Mesendoderm (in vitro differentiated cells): ENCODE results near the gene MBD3L2.

Source experiments
- DNase-seq: peaks from one replicate; pipeline ENCODE4 v3.0.0; 2013
- H2AK5ac ChIP-seq: 2 replicates; pipeline ENCODE4 v1.6.1; 2013; ENCODE audit warnings: low read length, inconsistent platforms
- H2BK120ac ChIP-seq: 2 replicates; pipeline ENCODE4 v1.6.1; 2013; ENCODE audit warnings: low read depth, mild to moderate bottlenecking, low read length, moderate library complexity, mixed read lengths
- H2BK15ac ChIP-seq: replicated peaks from 2 replicates; pipeline ENCODE4 v1.6.1; 2013; ENCODE audit warnings: low read depth, mild to moderate bottlenecking, moderate library complexity
- H2BK5ac ChIP-seq: 2 replicates; pipeline ENCODE4 v1.6.1; 2013; ENCODE audit warnings: low read length, inconsistent platforms
- H3K18ac ChIP-seq: 2 replicates; pipeline ENCODE4 v1.6.1; 2013; ENCODE audit warnings: mild to moderate bottlenecking, low read length, mixed read lengths
- H3K23ac ChIP-seq: one replicate; pipeline ENCODE4 v1.6.1; 2013; ENCODE audit warnings: low read length
- H3K27ac ChIP-seq: 2 replicates; pipeline ENCODE4 v1.5.1; 2013; ENCODE audit warnings: low read depth, mild to moderate bottlenecking, inconsistent platforms, low read length, moderate library complexity
- H3K27me3 ChIP-seq: 2 replicates; pipeline ENCODE4 v1.6.1; 2013; ENCODE audit warnings: low read length, control low read depth, mild to moderate bottlenecking, inconsistent platforms; ENCODE audit not compliant: insufficient read depth, poor library complexity
- H3K36me3 ChIP-seq: 2 replicates; pipeline ENCODE4 v1.6.1; 2013; ENCODE audit warnings: low read length, inconsistent platforms; ENCODE audit not compliant: control insufficient read depth, insufficient read depth
- H3K4ac ChIP-seq: one replicate; pipeline ENCODE4 v1.6.1; 2013; ENCODE audit warnings: low read depth, mild to moderate bottlenecking, low read length, moderate library complexity
- H3K4me1 ChIP-seq: 2 replicates; pipeline ENCODE4 v1.6.1; 2013; ENCODE audit warnings: low read depth, low read length, inconsistent platforms; ENCODE audit not compliant: control insufficient read depth
- H3K4me2 ChIP-seq: 2 replicates; pipeline ENCODE4 v1.6.1; 2013; ENCODE audit warnings: low read length
- H3K4me3 ChIP-seq: 2 replicates; pipeline ENCODE4 v1.5.1; 2013; ENCODE audit warnings: mild to moderate bottlenecking, low read length
- H3K56ac ChIP-seq: one replicate; pipeline ENCODE4 v1.6.1; 2013; ENCODE audit warnings: low read length
- H3K79me1 ChIP-seq: 2 replicates; pipeline ENCODE4 v1.6.1; 2013; ENCODE audit warnings: low read length, inconsistent platforms
- H3K79me2 ChIP-seq: 2 replicates; pipeline ENCODE4 v1.6.1; 2013; ENCODE audit warnings: mild to moderate bottlenecking, low read length; ENCODE audit not compliant: control insufficient read depth, insufficient read depth
- H3K9ac ChIP-seq: 2 replicates; pipeline ENCODE4 v1.6.1; 2013; ENCODE audit warnings: low read length, inconsistent platforms
- H4K5ac ChIP-seq: one replicate; pipeline ENCODE4 v1.6.1; 2013; ENCODE audit warnings: low read length
- H4K8ac ChIP-seq: one replicate; pipeline ENCODE4 v1.6.1; 2013; ENCODE audit warnings: low read depth, mild to moderate bottlenecking, control low read depth, low read length, moderate library complexity
- WGBS: extraction: QIAGEN DNeasy Blood & Tissue Kit; methylation state at CpG from one replicate; pipeline ENCODE4 v1.1.7; 2013; ENCODE audit warnings: low lambda C conversion rate, missing lambda C conversion rate; ENCODE audit not compliant: insufficient coverage; ENCODE audit errors: extremely low coverage; 5-methylcytosine and 5-hydroxymethylcytosine counted together

Gene MBD3L2

GRCh38 chr19:7072541-7072940 is 23.4 kb downstream of the MBD3L2 start:
- no CpG with 5 or more reads among the region's 6 CpGs for WGBS

GRCh38 chr19:7074705-7075282 is 25.7 kb downstream of the MBD3L2 start:
- Histone ChIP-seq H2AK5ac (no peak overlapping the region), H4K5ac (no peak overlapping the region), H3K56ac (no peak overlapping the region), H3K18ac (no peak overlapping the region), H2BK5ac (no peak overlapping the region), H3K9ac (no peak overlapping the region), H3K79me1 (peaks cover 1% of the 10 kb centered on the region), H3K36me3 (peaks cover 15% of the 10 kb centered on the region), H3K27me3 (no peaks in the 10 kb centered on the region), H3K4me1 (no peaks in the 10 kb centered on the region), H3K4ac (no peak overlapping the region), H2BK120ac (no peak overlapping the region), H3K4me3 (no peak overlapping the region), H3K79me2 (peaks cover 1% of the 10 kb centered on the region), H3K4me2 (no peak overlapping the region), H3K23ac (no peak overlapping the region), H4K8ac (no peak overlapping the region), H2BK15ac (no peak overlapping the region), H3K27ac (no peak overlapping the region)
- WGBS: no CpG with 5 or more reads among the region's 29 CpGs
- DNase-seq: no peak

More at GRCh38 chr19:7072541-7072940, 23.4 kb downstream of the MBD3L2 start:
- Histone ChIP-seq H3K36me3 (peaks cover 12% of the 10 kb centered on the region), H3K4me2 (no peak overlapping the region), H3K56ac (no peak overlapping the region), H3K23ac (no peak overlapping the region), H3K9ac (no peak overlapping the region), H4K8ac (no peak overlapping the region), H4K5ac (no peak overlapping the region), H3K79me1 (peaks cover 1% of the 10 kb centered on the region), H3K4me3 (no peak overlapping the region), H2AK5ac (no peak overlapping the region), H2BK5ac (no peak overlapping the region), H3K79me2 (peaks cover 1% of the 10 kb centered on the region), H2BK120ac (no peak overlapping the region), H3K18ac (no peak overlapping the region), H3K27ac (no peak overlapping the region), H2BK15ac (no peak overlapping the region), H3K4ac (no peak overlapping the region), H3K4me1 (no peaks in the 10 kb centered on the region), H3K27me3 (no peaks in the 10 kb centered on the region)
- no peak for DNase-seq

DNA sequence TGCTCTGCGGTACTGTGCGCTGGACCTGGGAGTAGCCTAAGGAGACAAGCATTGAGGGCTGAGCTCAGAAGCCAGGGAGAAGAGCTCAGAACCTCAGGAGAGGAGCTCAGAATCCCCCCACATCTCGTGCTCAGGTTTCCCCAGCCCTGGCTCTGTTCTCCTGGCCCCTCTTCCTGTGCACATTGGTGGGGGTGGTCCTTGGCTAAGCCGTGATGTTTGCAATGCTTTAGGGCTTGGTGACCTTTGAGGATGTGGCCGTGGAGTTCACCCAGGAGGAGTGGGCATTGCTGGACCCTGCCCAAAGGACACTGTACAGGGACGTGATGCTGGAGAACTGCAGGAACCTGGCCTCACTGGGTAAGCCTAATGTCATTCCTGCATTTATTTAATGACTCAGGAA is 27.0 kb downstream of the MBD3L2 start:
- no peak for DNase-seq

DNA sequence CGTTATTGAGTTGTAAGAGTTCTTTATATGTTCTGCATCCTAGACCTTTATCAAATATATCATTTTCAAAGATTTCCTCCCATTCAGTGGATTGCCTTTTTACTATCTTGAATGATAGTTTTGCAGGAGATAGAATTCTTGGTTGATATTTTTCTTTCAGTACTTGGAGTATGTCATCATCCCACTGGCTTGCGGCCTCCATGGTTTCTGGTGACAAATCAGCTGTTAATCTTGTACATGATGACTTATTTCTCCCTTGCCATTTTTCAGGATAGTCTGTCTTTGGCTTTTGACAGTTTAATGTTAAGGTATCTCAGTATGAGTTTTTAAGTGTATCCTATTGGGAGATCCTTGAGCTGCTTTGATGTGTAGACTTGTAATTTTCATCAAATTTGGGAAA is 28.9 kb downstream of the MBD3L2 start:
- Histone ChIP-seq H3K27ac (no peak overlapping the region), H2BK5ac (no peak overlapping the region), H3K79me2 (no peaks in the 10 kb centered on the region), H3K9ac (no peak overlapping the region), H3K23ac (no peak overlapping the region), H3K79me1 (no peaks in the 10 kb centered on the region), H2AK5ac (no peak overlapping the region), H4K8ac (no peak overlapping the region), H3K4ac (no peak overlapping the region), H3K4me2 (no peak overlapping the region), H3K27me3 (no peaks in the 10 kb centered on the region), H2BK15ac (no peak overlapping the region), H4K5ac (no peak overlapping the region), H3K4me3 (no peak overlapping the region), H3K56ac (no peak overlapping the region), H2BK120ac (no peak overlapping the region), H3K18ac (no peak overlapping the region), H3K36me3 (peaks cover 30% of the 10 kb centered on the region), H3K4me1 (no peaks in the 10 kb centered on the region)
- WGBS: no CpG with 5 or more reads among the region's 2 CpGs
- no peak for DNase-seq

More for the DNA sequence above, 27.0 kb downstream of the MBD3L2 start:
- no peak overlapping the region for H2AK5ac ChIP-seq
- WGBS: no CpG with 5 or more reads among the region's 6 CpGs
- no peaks in the 10 kb centered on the region for H3K79me1 ChIP-seq
- no peak overlapping the region for H4K5ac ChIP-seq
- H3K23ac ChIP-seq: no peak overlapping the region
- no peak overlapping the region for H3K4me3 ChIP-seq
- no peak overlapping the region for H2BK5ac ChIP-seq
- no peak overlapping the region for H3K9ac ChIP-seq
- no peak overlapping the region for H3K56ac ChIP-seq
- H3K79me2 ChIP-seq: no peaks in the 10 kb centered on the region
- H3K27ac ChIP-seq: no peak overlapping the region
- H4K8ac ChIP-seq: no peak overlapping the region
- H3K4ac ChIP-seq: no peak overlapping the region
- no peak overlapping the region for H3K4me2 ChIP-seq
- H3K27me3 ChIP-seq: no peaks in the 10 kb centered on the region
- no peak overlapping the region for H3K18ac ChIP-seq
- H2BK15ac ChIP-seq: no peak overlapping the region
- no peak overlapping the region for H2BK120ac ChIP-seq
- H3K4me1 ChIP-seq: no peaks in the 10 kb centered on the region
- H3K36me3 ChIP-seq: peaks cover 20% of the 10 kb centered on the region

DNA sequence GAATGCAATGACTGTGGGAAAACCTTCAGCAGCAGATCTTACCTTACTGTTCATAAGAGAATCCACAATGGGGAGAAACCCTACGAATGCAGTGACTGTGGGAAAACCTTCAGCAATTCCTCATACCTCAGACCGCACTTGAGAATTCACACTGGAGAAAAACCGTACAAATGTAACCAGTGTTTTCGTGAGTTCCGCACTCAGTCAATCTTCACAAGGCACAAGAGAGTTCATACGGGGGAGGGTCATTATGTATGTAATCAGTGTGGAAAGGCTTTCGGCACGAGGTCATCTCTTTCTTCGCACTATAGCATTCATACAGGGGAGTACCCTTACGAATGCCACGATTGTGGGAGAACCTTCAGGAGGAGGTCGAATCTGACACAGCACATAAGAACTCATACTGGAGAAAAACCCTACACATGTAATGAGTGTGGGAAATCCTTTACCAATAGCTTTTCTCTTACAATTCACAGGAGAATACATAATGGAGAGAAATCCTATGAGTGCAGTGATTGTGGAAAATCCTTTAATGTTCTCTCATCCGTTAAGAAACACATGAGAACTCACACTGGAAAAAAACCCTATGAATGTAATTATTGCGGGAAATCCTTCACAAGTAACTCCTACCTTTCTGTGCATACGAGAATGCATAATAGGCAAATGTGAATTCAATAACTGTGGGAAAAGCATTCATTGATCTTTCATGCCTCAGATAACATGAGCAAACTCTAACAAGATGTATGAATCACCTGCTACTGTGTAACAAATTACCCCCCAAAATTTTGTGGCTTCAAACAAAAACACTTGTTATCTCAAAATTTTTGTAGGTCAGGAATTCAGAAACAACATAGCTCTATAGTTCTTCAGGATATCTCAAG is 34.2 kb downstream of the MBD3L2 start:
- no peaks in the 10 kb centered on the region for H3K27me3 ChIP-seq
- no peak overlapping the region for H3K27ac ChIP-seq
- no peaks in the 10 kb centered on the region for H3K4me1 ChIP-seq
- no peak overlapping the region for H3K18ac ChIP-seq
- no peak overlapping the region for H3K56ac ChIP-seq
- H3K4me3 ChIP-seq: peak overlapping the region; percentile 58
- no peak overlapping the region for H3K4ac ChIP-seq
- no peak overlapping the region for H2BK120ac ChIP-seq
- DNase-seq: peak; percentile 70
- H2BK5ac ChIP-seq: no peak overlapping the region
- no CpG with 5 or more reads among the region's 15 CpGs for WGBS
- no peak overlapping the region for H4K5ac ChIP-seq
- H3K36me3 ChIP-seq: peaks cover 32% of the 10 kb centered on the region
- no peak overlapping the region for H2BK15ac ChIP-seq
- H3K4me2 ChIP-seq: no peak overlapping the region
- H2AK5ac ChIP-seq: no peak overlapping the region
- H3K79me2 ChIP-seq: no peaks in the 10 kb centered on the region
- no peak overlapping the region for H4K8ac ChIP-seq
- H3K79me1 ChIP-seq: no peaks in the 10 kb centered on the region
- no peak overlapping the region for H3K23ac ChIP-seq
- no peak overlapping the region for H3K9ac ChIP-seq
